ENCODE results near the gene NUPR2.

NUPR2 gene

DNA sequence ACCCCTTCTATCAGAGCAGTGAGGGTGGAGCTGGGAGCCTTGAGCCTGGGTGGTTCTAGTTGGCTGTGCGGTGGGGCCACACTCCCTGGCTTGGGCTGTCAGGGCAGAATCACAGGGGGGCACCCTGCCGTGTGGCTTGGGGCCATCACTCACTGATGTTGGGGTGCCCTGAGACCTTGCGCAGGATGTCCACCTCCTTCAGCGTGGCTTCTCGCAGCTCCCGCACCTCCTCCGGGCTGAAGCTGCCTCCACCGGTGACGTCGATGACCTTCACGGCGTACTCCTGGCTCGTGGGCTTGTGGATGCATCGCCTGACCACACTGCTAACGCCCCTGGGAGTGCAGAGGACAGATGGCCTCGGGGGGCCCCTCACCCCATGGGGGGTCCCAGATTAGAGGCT is 28.8 kb downstream of the NUPR2 start:
- CTCF ChIA-PET = interaction anchor here (0.6 to 0.7 kb wide), 3 partner anchors 9 to 807 kb away, joined by 3 to 4 read pairs (median 3); no protein-coding TSS in a partner anchor
- TF ChIP-seq, protein P1, sequence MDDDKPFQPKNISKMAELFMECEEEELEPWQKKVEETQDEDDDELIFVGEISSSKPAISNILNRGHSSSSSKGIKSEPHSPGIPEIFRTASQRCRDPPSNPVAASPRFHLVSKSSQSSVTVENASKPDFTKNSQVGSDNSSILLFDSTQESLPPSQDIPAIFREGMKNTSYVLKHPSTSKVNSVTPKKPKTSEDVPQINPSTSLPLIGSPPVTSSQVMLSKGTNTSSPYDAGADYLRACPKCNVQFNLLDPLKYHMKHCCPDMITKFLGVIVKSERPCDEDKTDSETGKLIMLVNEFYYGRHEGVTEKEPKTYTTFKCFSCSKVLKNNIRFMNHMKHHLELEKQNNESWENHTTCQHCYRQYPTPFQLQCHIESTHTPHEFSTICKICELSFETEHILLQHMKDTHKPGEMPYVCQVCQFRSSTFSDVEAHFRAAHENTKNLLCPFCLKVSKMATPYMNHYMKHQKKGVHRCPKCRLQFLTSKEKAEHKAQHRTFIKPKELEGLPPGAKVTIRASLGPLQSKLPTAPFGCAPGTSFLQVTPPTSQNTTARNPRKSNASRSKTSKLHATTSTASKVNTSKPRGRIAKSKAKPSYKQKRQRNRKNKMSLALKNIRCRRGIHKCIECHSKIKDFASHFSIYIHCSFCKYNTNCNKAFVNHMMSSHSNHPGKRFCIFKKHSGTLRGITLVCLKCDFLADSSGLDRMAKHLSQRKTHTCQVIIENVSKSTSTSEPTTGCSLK (tag by site-specific recombination; IDR thresholded peaks at IDR 0.05) = no peak
- TF ChIP-seq GLIS2 (tag by site-specific recombination; IDR thresholded peaks at IDR 0.05) (0 out of 2 replicates have a peak, but pooled peaks have one; percentile 18), TRIM28 (IDR thresholded peaks at IDR 0.05; ENCODE audit: borderline replicate concordance, low read length) (no peak)
- TF ChIP-seq, protein P2, sequence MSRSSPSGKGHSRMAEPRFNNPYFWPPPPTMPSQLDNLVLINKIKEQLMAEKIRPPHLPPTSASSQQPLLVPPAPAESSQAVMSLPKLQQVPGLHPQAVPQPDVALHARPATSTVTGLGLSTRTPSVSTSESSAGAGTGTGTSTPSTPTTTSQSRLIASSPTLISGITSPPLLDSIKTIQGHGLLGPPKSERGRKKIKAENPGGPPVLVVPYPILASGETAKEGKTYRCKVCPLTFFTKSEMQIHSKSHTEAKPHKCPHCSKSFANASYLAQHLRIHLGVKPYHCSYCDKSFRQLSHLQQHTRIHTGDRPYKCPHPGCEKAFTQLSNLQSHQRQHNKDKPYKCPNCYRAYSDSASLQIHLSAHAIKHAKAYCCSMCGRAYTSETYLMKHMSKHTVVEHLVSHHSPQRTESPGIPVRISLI (tag by site-specific recombination; IDR thresholded peaks at IDR 0.05) = no peak
- Histone ChIP-seq H3K27ac (ENCODE audit: extremely low read depth, low read depth, low read length) (no peak overlapping the region), H3K9me3 (ENCODE audit: control insufficient read depth, insufficient read depth, low read depth, low read length) (no peaks in the 10 kb centered on the region), H3K36me3 (ENCODE audit: control insufficient read depth in 2 of 2, insufficient read depth in 1 of 2, low read length in 2 of 2) (peaks cover 0 to 3% of the 10 kb centered on the region in 2 experiments; a peak in 1 of 3 replicates), H3K4me3 (ENCODE audit: low read depth, low read length) (no peak overlapping the region), H3K4me1 (ENCODE audit: control insufficient read depth, insufficient read depth, low read length) (no peaks in the 10 kb centered on the region)
- POLR2A ChIA-PET = no interaction called here

DNA sequence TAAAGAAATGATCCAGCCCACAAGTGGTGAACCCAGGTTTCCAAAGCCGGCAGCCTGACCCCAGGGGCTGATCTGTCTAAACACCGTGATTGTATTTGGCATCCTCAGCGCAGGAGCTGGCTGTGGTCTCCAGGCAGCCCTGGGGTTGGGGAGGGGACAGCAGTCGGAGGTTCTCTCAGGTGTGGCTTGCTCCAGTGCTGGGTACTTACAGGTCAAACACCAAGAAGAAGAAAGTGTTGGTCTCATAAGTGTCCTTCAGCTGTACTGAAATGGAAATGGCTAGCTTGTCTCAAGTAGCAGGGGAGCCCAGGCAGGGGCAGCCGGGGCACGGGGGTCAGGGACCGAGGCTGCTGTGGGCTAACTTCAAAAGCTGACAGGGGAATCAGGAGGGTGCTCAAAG is 29.5 kb downstream of the NUPR2 start:
- H3K36me3 ChIP-seq (ENCODE audit: control insufficient read depth in 2 of 2, insufficient read depth in 1 of 2, low read length in 2 of 2) = peaks cover 2 to 3% of the 10 kb centered on the region in 2 experiments; a peak in 2 of 3 replicates
- TF ChIP-seq ZBTB48 (tag by site-specific recombination; IDR thresholded peaks at IDR 0.05) = no peak
- no peak for TF ChIP-seq ZNF777 (tag by site-specific recombination; IDR thresholded peaks at IDR 0.05; ENCODE audit: borderline replicate concordance)
- TF ChIP-seq ZNF211 (tag by site-specific recombination; IDR thresholded peaks at IDR 0.05; ENCODE audit: low read depth) = no peak
- no peak for TF ChIP-seq GFI1B (tag by site-specific recombination; IDR thresholded peaks at IDR 0.05)
- no peak for TF ChIP-seq ZNF514 (tag by site-specific recombination; IDR thresholded peaks at IDR 0.05)
- TF ChIP-seq ZNF221 (tag by site-specific recombination; IDR thresholded peaks at IDR 0.05; ENCODE audit: borderline replicate concordance) = no peak
- TF ChIP-seq ZNF311 (tag by site-specific recombination; IDR thresholded peaks at IDR 0.05; ENCODE audit: borderline replicate concordance) = no peak
- no peak for TF ChIP-seq WT1 (tag by site-specific recombination; IDR thresholded peaks at IDR 0.05)
- TF ChIP-seq ZNF558 (tag by site-specific recombination; IDR thresholded peaks at IDR 0.05) = no peak
- ChIA-PET POLR2A (no interaction called here), CTCF (interaction anchor here (0.7 to 0.9 kb wide), 2 partner anchors 12 to 20 kb away, joined by 3 read pairs; no protein-coding TSS in a partner anchor)
- H3K9me3 ChIP-seq (ENCODE audit: control insufficient read depth, insufficient read depth, low read depth, low read length) = no peaks in the 10 kb centered on the region
- H3K27ac ChIP-seq (ENCODE audit: extremely low read depth, low read depth, low read length) = no peak overlapping the region
- H3K4me3 ChIP-seq (ENCODE audit: low read depth, low read length) = no peak overlapping the region
- H3K4me1 ChIP-seq (ENCODE audit: control insufficient read depth, insufficient read depth, low read length) = no peaks in the 10 kb centered on the region

DNA sequence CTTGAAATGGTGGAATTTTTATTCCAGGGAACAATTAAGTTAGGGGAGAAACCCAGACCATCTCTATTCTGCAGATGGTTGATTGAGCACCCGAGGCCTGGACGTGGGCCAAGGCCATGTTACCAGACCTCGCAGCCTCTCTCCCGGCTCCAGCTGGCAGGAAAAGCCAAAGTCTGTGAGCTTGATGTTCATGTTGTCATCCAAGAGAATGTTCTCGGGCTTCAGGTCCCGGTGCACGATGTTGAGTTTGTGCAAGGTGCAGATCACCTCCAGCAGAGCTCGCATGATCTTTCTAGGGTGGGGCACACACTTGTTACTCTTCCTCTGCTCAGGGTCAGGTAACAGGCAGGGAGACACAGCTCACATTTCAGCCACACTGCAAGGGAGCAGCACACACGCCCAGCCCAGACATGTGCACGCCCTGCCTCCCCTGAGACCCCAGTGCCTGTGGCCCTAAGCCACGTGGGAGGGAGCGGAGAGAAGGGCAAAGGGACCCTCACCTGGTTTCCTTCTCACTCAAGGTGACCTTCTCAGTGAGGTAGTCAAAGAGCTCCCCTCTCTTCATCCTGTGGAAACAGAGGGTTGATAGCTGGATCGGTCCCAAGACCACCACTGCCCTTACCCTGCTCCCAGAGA is 32.9 kb downstream of the NUPR2 start:
- CTCF ChIA-PET = interaction anchor here (0.6 kb wide), 1 partner anchor 8 kb away, joined by 3 read pairs; no protein-coding TSS in a partner anchor
- POLR2A ChIA-PET = interaction anchor here (0.6 to 1.4 kb wide), 2 partner anchors 32 to 57 kb away, joined by 4 read pairs; partner anchors contain the start of genes CCT6A and PSPH
- H3K4me1 ChIP-seq (ENCODE audit: control insufficient read depth, insufficient read depth, low read length) = no peaks in the 10 kb centered on the region

More for the DNA sequence above, 32.9 kb downstream of the NUPR2 start:
- Histone ChIP-seq H3K36me3 (ENCODE audit: control insufficient read depth in 2 of 2, insufficient read depth in 1 of 2, low read length in 2 of 2) (peaks cover 3 to 17% of the 10 kb centered on the region in 2 experiments; a peak in 2 of 3 replicates), H3K4me3 (ENCODE audit: low read depth, low read length) (no peak overlapping the region), H3K27ac (ENCODE audit: extremely low read depth, low read depth, low read length) (no peak overlapping the region), H3K9me3 (ENCODE audit: control insufficient read depth, insufficient read depth, low read depth, low read length) (no peaks in the 10 kb centered on the region)
- TF ChIP-seq SCRT2 (tag by site-specific recombination; IDR thresholded peaks at IDR 0.05) = peak; percentile 49; the same call in 1 of the 2 replicates
- TF ChIP-seq, protein P3, sequence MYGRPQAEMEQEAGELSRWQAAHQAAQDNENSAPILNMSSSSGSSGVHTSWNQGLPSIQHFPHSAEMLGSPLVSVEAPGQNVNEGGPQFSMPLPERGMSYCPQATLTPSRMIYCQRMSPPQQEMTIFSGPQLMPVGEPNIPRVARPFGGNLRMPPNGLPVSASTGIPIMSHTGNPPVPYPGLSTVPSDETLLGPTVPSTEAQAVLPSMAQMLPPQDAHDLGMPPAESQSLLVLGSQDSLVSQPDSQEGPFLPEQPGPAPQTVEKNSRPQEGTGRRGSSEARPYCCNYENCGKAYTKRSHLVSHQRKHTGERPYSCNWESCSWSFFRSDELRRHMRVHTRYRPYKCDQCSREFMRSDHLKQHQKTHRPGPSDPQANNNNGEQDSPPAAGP (tag by site-specific recombination; IDR thresholded peaks at IDR 0.05) = 0 out of 2 replicates have a peak, but pooled peaks have one; percentile 41
- TF ChIP-seq KLF1 (tag by site-specific recombination; IDR thresholded peaks at IDR 0.05) = peak; percentile 94
- TF ChIP-seq ZIC2 (tag by site-specific recombination; IDR thresholded peaks at IDR 0.05) = no peak
